Activated T-helper 1 cell treated with anti-CD3 and anti-CD28 coated beads, Interleukin-12 subunit alpha, Interleukin-12 subunit beta, Interleukin-2, Interleukin-4 antibody, amounts not matched to agents 30 ng/mL and 10 ng/mL and 1 ng/mL, durations not matched to agents 14 hours and 24 hours and 36 hours (primary cell): ENCODE data around the gene GALNT17. TPM values are rescaled to one million over a fixed set of nuclear protein-coding genes. Genes with fewer than 3 reads are reported as not detected.

ENCODE experiments used
- DNase-seq: peaks from one replicate; pipeline ENCODE4 v3.0.0; 2021; ENCODE audit warnings: low spot score
- H3K27ac Mint-ChIP-seq: one replicate; pipeline ENCODE4 v1.8.0; 2021; ENCODE audit warnings: mild to moderate bottlenecking, mixed read lengths
- H3K27me3 Mint-ChIP-seq: one replicate; pipeline ENCODE4 v1.8.0; 2022; ENCODE audit warnings: mild to moderate bottlenecking, moderate library complexity, mixed read lengths; ENCODE audit not compliant: insufficient read depth
- H3K36me3 Mint-ChIP-seq: one replicate; pipeline ENCODE4 v1.8.0; 2021; ENCODE audit warnings: low read depth, mixed read lengths
- H3K4me1 Mint-ChIP-seq: one replicate; pipeline ENCODE4 v1.8.0; 2021; ENCODE audit warnings: low read depth, mixed read lengths
- H3K4me3 Mint-ChIP-seq: one replicate; pipeline ENCODE4 v1.8.0; 2021; ENCODE audit warnings: mild to moderate bottlenecking, moderate library complexity, mixed read lengths
- H3K9me3 Mint-ChIP-seq: one replicate; pipeline ENCODE4 v1.8.0; 2021; ENCODE audit warnings: mixed read lengths
- intact Hi-C: fragments of 100-400 bp; cut with micrococcal nuclease; formaldehyde crosslinking; loops from one replicate; pipeline ENCODE4 v1.15.1; 2024
- total RNA-seq: library from RNA; stranded (reverse); gene quantifications from 2 replicates; pipeline ENCODE4 v1.2.3, GENCODE V29; 2022

Gene GALNT17
- total RNA-seq, 1 donor from 2014 or later = not detected

- Mint-ChIP-seq H3K4me3 (no peak overlapping the region), H3K36me3 (no peaks in the 10 kb centered on the region), H3K27ac (no peak overlapping the region), H3K27me3 (no peaks in the 10 kb centered on the region), H3K9me3 (peaks cover 17% of the 10 kb centered on the region), H3K4me1 (no peaks in the 10 kb centered on the region)
- DNase-seq = no peak
- intact Hi-C loops = no loop called here
These were observed 376.0 kb downstream of the GALNT17 start for GRCh38 chr7:71507680-71508602.

GRCh38 chr7:71509381-71509780 is 377.4 kb downstream of the GALNT17 start:
- H3K36me3 Mint-ChIP-seq = no peaks in the 10 kb centered on the region
- intact Hi-C loops = no loop called here

GRCh38 chr7:71511361-71511807 is 379.4 kb downstream of the GALNT17 start:
- H3K27me3 Mint-ChIP-seq = no peaks in the 10 kb centered on the region
- intact Hi-C loops = no loop called here
- no peak for DNase-seq
- H3K4me1 Mint-ChIP-seq = no peaks in the 10 kb centered on the region
- no peak overlapping the region for H3K4me3 Mint-ChIP-seq
- H3K36me3 Mint-ChIP-seq = no peaks in the 10 kb centered on the region
- H3K27ac Mint-ChIP-seq = no peak overlapping the region
- H3K9me3 Mint-ChIP-seq = peaks cover 28% of the 10 kb centered on the region

More at GRCh38 chr7:71509381-71509780, 377.4 kb downstream of the GALNT17 start:
- Mint-ChIP-seq H3K4me1 (no peaks in the 10 kb centered on the region), H3K9me3 (peaks cover 18% of the 10 kb centered on the region), H3K4me3 (no peak overlapping the region), H3K27me3 (no peaks in the 10 kb centered on the region), H3K27ac (no peak overlapping the region)
- no peak for DNase-seq

GRCh38 chr7:71517940-71518699 is 386.2 kb downstream of the GALNT17 start:
- no peaks in the 10 kb centered on the region for H3K4me1 Mint-ChIP-seq
- H3K4me3 Mint-ChIP-seq = no peak overlapping the region
- no peaks in the 10 kb centered on the region for H3K27me3 Mint-ChIP-seq
- H3K36me3 Mint-ChIP-seq = no peaks in the 10 kb centered on the region
- no peak overlapping the region for H3K27ac Mint-ChIP-seq
- DNase-seq = no peak
- peaks cover 55% of the 10 kb centered on the region for H3K9me3 Mint-ChIP-seq
- intact Hi-C loops = no loop called here

- H3K4me3 Mint-ChIP-seq = no peak overlapping the region
- H3K9me3 Mint-ChIP-seq = peaks cover 53% of the 10 kb centered on the region
These were observed 386.9 kb downstream of the GALNT17 start for GRCh38 chr7:71518880-71519279.

GRCh38 chr7:71521506-71521905 is 389.6 kb downstream of the GALNT17 start:
- H3K27ac Mint-ChIP-seq = no peak overlapping the region
- no peaks in the 10 kb centered on the region for H3K4me1 Mint-ChIP-seq
- H3K4me3 Mint-ChIP-seq = no peak overlapping the region
- H3K9me3 Mint-ChIP-seq = peaks cover 40% of the 10 kb centered on the region
- no peaks in the 10 kb centered on the region for H3K27me3 Mint-ChIP-seq
- H3K36me3 Mint-ChIP-seq = no peaks in the 10 kb centered on the region
- intact Hi-C loops = no loop called here
- no peak for DNase-seq

More at GRCh38 chr7:71518880-71519279, 386.9 kb downstream of the GALNT17 start:
- Mint-ChIP-seq H3K36me3 (no peaks in the 10 kb centered on the region), H3K4me1 (no peaks in the 10 kb centered on the region), H3K27ac (no peak overlapping the region), H3K27me3 (no peaks in the 10 kb centered on the region)
- intact Hi-C loops = no loop called here
- DNase-seq = no peak

GRCh38 chr7:71526106-71526505 is 394.2 kb downstream of the GALNT17 start:
- no peaks in the 10 kb centered on the region for H3K4me1 Mint-ChIP-seq
- no peak overlapping the region for H3K4me3 Mint-ChIP-seq
- peaks cover 17% of the 10 kb centered on the region for H3K9me3 Mint-ChIP-seq
- no peak overlapping the region for H3K27ac Mint-ChIP-seq
- no peaks in the 10 kb centered on the region for H3K27me3 Mint-ChIP-seq
- no peak for DNase-seq
- intact Hi-C loops = no loop called here
- no peaks in the 10 kb centered on the region for H3K36me3 Mint-ChIP-seq

GRCh38 chr7:71527213-71527612 is 395.3 kb downstream of the GALNT17 start:
- H3K36me3 Mint-ChIP-seq = no peaks in the 10 kb centered on the region
- intact Hi-C loops = no loop called here
- DNase-seq = no peak
- no peaks in the 10 kb centered on the region for H3K4me1 Mint-ChIP-seq
- peaks cover 20% of the 10 kb centered on the region for H3K9me3 Mint-ChIP-seq
- H3K27ac Mint-ChIP-seq = no peak overlapping the region
- no peaks in the 10 kb centered on the region for H3K27me3 Mint-ChIP-seq
- no peak overlapping the region for H3K4me3 Mint-ChIP-seq

- H3K4me1 Mint-ChIP-seq = no peaks in the 10 kb centered on the region
- no peak for DNase-seq
- no peak overlapping the region for H3K4me3 Mint-ChIP-seq
These were observed 403.7 kb downstream of the GALNT17 start for GRCh38 chr7:71535616-71536015.

GRCh38 chr7:71538210-71538609 is 406.3 kb downstream of the GALNT17 start:
- intact Hi-C loops = no loop called here

More at GRCh38 chr7:71535616-71536015, 403.7 kb downstream of the GALNT17 start:
- intact Hi-C loops = no loop called here
- Mint-ChIP-seq H3K27ac (no peak overlapping the region), H3K36me3 (no peaks in the 10 kb centered on the region), H3K27me3 (no peaks in the 10 kb centered on the region), H3K9me3 (peaks cover 38% of the 10 kb centered on the region)

GRCh38 chr7:71539615-71540014 is 407.7 kb downstream of the GALNT17 start:
- H3K4me3 Mint-ChIP-seq = no peak overlapping the region
- peaks cover 24% of the 10 kb centered on the region for H3K9me3 Mint-ChIP-seq
- intact Hi-C loops = no loop called here
- no peaks in the 10 kb centered on the region for H3K4me1 Mint-ChIP-seq
- H3K36me3 Mint-ChIP-seq = no peaks in the 10 kb centered on the region
- H3K27ac Mint-ChIP-seq = no peak overlapping the region
- no peaks in the 10 kb centered on the region for H3K27me3 Mint-ChIP-seq
- DNase-seq = no peak

More at GRCh38 chr7:71538210-71538609, 406.3 kb downstream of the GALNT17 start:
- H3K27ac Mint-ChIP-seq = no peak overlapping the region
- no peaks in the 10 kb centered on the region for H3K36me3 Mint-ChIP-seq
- H3K4me3 Mint-ChIP-seq = no peak overlapping the region
- H3K27me3 Mint-ChIP-seq = no peaks in the 10 kb centered on the region
- no peak for DNase-seq
- no peaks in the 10 kb centered on the region for H3K4me1 Mint-ChIP-seq
- peaks cover 35% of the 10 kb centered on the region for H3K9me3 Mint-ChIP-seq

- H3K4me3 Mint-ChIP-seq = no peak overlapping the region
- H3K27me3 Mint-ChIP-seq = no peaks in the 10 kb centered on the region
These were observed 409.9 kb downstream of the GALNT17 start for GRCh38 chr7:71541707-71542353.

More at GRCh38 chr7:71541707-71542353, 409.9 kb downstream of the GALNT17 start:
- no peak for DNase-seq
- Mint-ChIP-seq H3K4me1 (no peaks in the 10 kb centered on the region), H3K9me3 (peaks cover 21% of the 10 kb centered on the region), H3K27ac (no peak overlapping the region), H3K36me3 (no peaks in the 10 kb centered on the region)
- intact Hi-C loops = no loop called here
